IMR-90 (cell line): Measurements from ENCODE around the gene PPP6R3. TPM values are rescaled to one million over a fixed set of nuclear protein-coding genes. Genes with fewer than 3 reads are reported as not detected.

Experiments
- ATAC-seq: fragments of 200-7000 bp; cut with Tn5 transposase; 2 replicates; pipeline ENCODE4 v1.9.1; 2020; ENCODE audit warnings: low read depth, mild to moderate bottlenecking, moderate library complexity
- BruUV-seq: library from RNA; stranded (reverse); fragments of 400-500 nt; replicated peaks from 2 replicates; lab custom pipeline; 2021; lab: Mats Ljungman, UMichigan
- CTCF ChIA-PET: fragments of 300-600 bp; formaldehyde crosslinking; extraction: SDS; loops from one replicate; lab custom pipeline; 2021; ENCODE audit warnings: antibody characterized with exemption; lab: Yijun Ruan, JAX
- POLR2A ChIA-PET: fragments of 300-600 bp; sonication (Branson Sonifier 250); formaldehyde crosslinking; loops from one replicate; lab custom pipeline; 2022; ENCODE audit warnings: antibody characterized with exemption; ENCODE audit not compliant: unreplicated experiment; lab: Charles Lee
- DNase-seq: peaks from one replicate; pipeline ENCODE4 v3.0.0; 2013
- H2AFZ ChIP-seq: replicated peaks from 2 replicates; pipeline ENCODE3; 2013; ENCODE audit warnings: low read length, mild to moderate bottlenecking; ENCODE audit not compliant: poor library complexity
- H2AK5ac ChIP-seq: 2 replicates; pipeline ENCODE4 v1.6.1; 2013; ENCODE audit warnings: low read depth, low read length, inconsistent platforms
- H2AK9ac ChIP-seq: replicated peaks from 2 replicates; pipeline ENCODE3; 2013; ENCODE audit warnings: mild to moderate bottlenecking, low read depth, low read length, moderate library complexity; ENCODE audit not compliant: poor library complexity
- H2BK120ac ChIP-seq: 2 replicates; pipeline ENCODE4 v1.6.1; 2013; ENCODE audit warnings: low read depth, low read length, inconsistent platforms
- H2BK15ac ChIP-seq: 3 replicates; pipeline ENCODE4 v1.6.1; 2013; ENCODE audit warnings: low read depth, low read length, inconsistent platforms
- H2BK20ac ChIP-seq: 2 replicates; pipeline ENCODE4 v1.6.1; 2013; ENCODE audit warnings: low read depth, mild to moderate bottlenecking, inconsistent platforms, low read length, moderate library complexity
- H2BK5ac ChIP-seq: 2 replicates; pipeline ENCODE4 v1.6.1; 2013; ENCODE audit warnings: mild to moderate bottlenecking, low read depth, low read length, inconsistent platforms; ENCODE audit not compliant: poor library complexity, severe bottlenecking
- H3K14ac ChIP-seq: replicated peaks from 2 replicates; pipeline ENCODE4 v1.6.1; 2013; ENCODE audit warnings: low read depth, low read length, inconsistent platforms
- H3K18ac ChIP-seq: 2 replicates; pipeline ENCODE4 v1.6.1; 2013; ENCODE audit warnings: low read depth, low read length, control low read depth
- H3K23ac ChIP-seq: 2 replicates; pipeline ENCODE4 v1.6.1; 2013; ENCODE audit warnings: low read depth, low read length, inconsistent platforms
- H3K27ac ChIP-seq: 2 replicates; pipeline ENCODE4 v1.5.1; 2013; ENCODE audit warnings: mild to moderate bottlenecking, control low read depth, low read length; ENCODE audit not compliant: insufficient read depth
- H3K27me3 ChIP-seq: 2 replicates; pipeline ENCODE4 v1.6.1; 2013; ENCODE audit warnings: low read length; ENCODE audit not compliant: control insufficient read depth, insufficient read depth
- H3K36me3 ChIP-seq: 2 replicates; pipeline ENCODE4 v1.6.1; 2013; ENCODE audit warnings: low read length, mixed read lengths; ENCODE audit not compliant: control insufficient read depth, insufficient read depth
- H3K4ac ChIP-seq: 2 replicates; pipeline ENCODE4 v1.6.1; 2013; ENCODE audit warnings: low read depth, low read length, inconsistent platforms
- H3K4me1 ChIP-seq: 2 replicates; pipeline ENCODE4 v1.6.1; 2013; ENCODE audit warnings: low read length, mixed read lengths; ENCODE audit not compliant: control insufficient read depth, insufficient read depth
- H3K4me2 ChIP-seq: 2 replicates; pipeline ENCODE4 v1.6.1; 2013; ENCODE audit warnings: low read depth, mild to moderate bottlenecking, control low read depth, low read length, moderate library complexity
- H3K4me3 ChIP-seq: 2 replicates; pipeline ENCODE4 v1.5.1; 2013; ENCODE audit warnings: low read depth, mild to moderate bottlenecking, control low read depth, low read length, moderate library complexity; ENCODE audit not compliant: insufficient read depth
- H3K56ac ChIP-seq: 2 replicates; pipeline ENCODE4 v1.6.1; 2013; ENCODE audit warnings: low read length, inconsistent platforms; ENCODE audit not compliant: insufficient read depth; ENCODE audit errors: extremely low read depth
- H3K79me1 ChIP-seq, 2 experiments: 2 replicates each; pipeline ENCODE4 v1.6.1; 2013; ENCODE audit warnings: low read length in 2 of 2, inconsistent platforms in 1 of 2, low read depth in 1 of 2
- H3K9ac ChIP-seq: 2 replicates; pipeline ENCODE4 v1.6.1; 2013; ENCODE audit warnings: low read depth, low read length, control low read depth
- H3K9me1 ChIP-seq: 2 replicates; pipeline ENCODE4 v1.6.1; 2013; ENCODE audit warnings: low read length, inconsistent platforms; ENCODE audit not compliant: insufficient read depth
- H3K9me3 ChIP-seq: 2 replicates; pipeline ENCODE4 v1.6.1; 2013; ENCODE audit warnings: low read length; ENCODE audit not compliant: control insufficient read depth, insufficient read depth
- H4K20me1 ChIP-seq: 2 replicates; pipeline ENCODE4 v1.6.1; 2013; ENCODE audit warnings: low read length, inconsistent platforms; ENCODE audit not compliant: insufficient read depth
- H4K5ac ChIP-seq: 2 replicates; pipeline ENCODE4 v1.6.1; 2013; ENCODE audit warnings: mild to moderate bottlenecking, low read depth, low read length, control low read depth
- H4K8ac ChIP-seq, 2 experiments: 2 replicates each; pipeline ENCODE4 v1.6.1; 2013; ENCODE audit warnings: low read depth in 2 of 2, low read length in 2 of 2, control low read depth in 1 of 2, inconsistent platforms in 1 of 2
- H4K91ac ChIP-seq: 2 replicates; pipeline ENCODE4 v1.6.1; 2013; ENCODE audit warnings: low read depth, low read length, inconsistent platforms; ENCODE audit not compliant: insufficient read depth
- BHLHE40 ChIP-seq: fragments of 150-350 bp; IDR thresholded peaks from 2 replicates; pipeline ENCODE4 v1.6.1; 2016; ENCODE audit warnings: mild to moderate bottlenecking, low read depth, low read length
- CEBPB ChIP-seq: IDR thresholded peaks from 2 replicates; pipeline ENCODE4 v1.6.1; 2012; ENCODE audit warnings: low read depth, low read length, improper control_type of control experiment
- CHD1 ChIP-seq: IDR thresholded peaks from 2 replicates; pipeline ENCODE4 v1.6.1; 2012; ENCODE audit warnings: low read depth, low read length, improper control_type of control experiment
- CTCF ChIP-seq: conservative IDR thresholded peaks from 2 replicates; pipeline ENCODE4 v1.5.1; 2012; ENCODE audit warnings: mild to moderate bottlenecking, low read depth, low read length, improper control_type of control experiment
- ELK1 ChIP-seq: fragments of 150-350 bp; IDR thresholded peaks from 2 replicates; pipeline ENCODE4 v1.6.1; 2016; ENCODE audit warnings: low read depth, mild to moderate bottlenecking, low read length, moderate library complexity, borderline replicate concordance
- FOS ChIP-seq: fragments of 150-350 bp; IDR thresholded peaks from 2 replicates; pipeline ENCODE4 v1.6.1; 2016; ENCODE audit warnings: low read depth, low read length
- MAFK ChIP-seq: IDR thresholded peaks from 2 replicates; pipeline ENCODE4 v1.6.1; 2012; ENCODE audit warnings: low read depth, low read length, improper control_type of control experiment
- MAZ ChIP-seq: IDR thresholded peaks from 2 replicates; pipeline ENCODE4 v1.6.1; 2012; ENCODE audit warnings: low read depth, mild to moderate bottlenecking, low read length, improper control_type of control experiment, moderate library complexity, borderline replicate concordance
- MXI1 ChIP-seq: IDR thresholded peaks from 2 replicates; pipeline ENCODE4 v1.6.1; 2012; ENCODE audit warnings: low read depth, mild to moderate bottlenecking, low read length, moderate library complexity, borderline replicate concordance
- NFE2L2 ChIP-seq: fragments of 150-350 bp; IDR thresholded peaks from 2 replicates; pipeline ENCODE4 v1.6.1; 2016; ENCODE audit warnings: low read depth, mild to moderate bottlenecking, low read length
- POLR2A ChIP-seq: IDR thresholded peaks from 2 replicates; pipeline ENCODE4 v1.6.1; 2012; ENCODE audit warnings: mild to moderate bottlenecking, low read depth, low read length
- RAD21 ChIP-seq: IDR thresholded peaks from 2 replicates; pipeline ENCODE4 v1.6.1; 2012; ENCODE audit warnings: low read length, improper control_type of control experiment
- RCOR1 ChIP-seq: IDR thresholded peaks from 2 replicates; pipeline ENCODE4 v1.6.1; 2012; ENCODE audit warnings: mild to moderate bottlenecking, low read length, improper control_type of control experiment; ENCODE audit not compliant: insufficient replicate concordance
- RFX5 ChIP-seq: IDR thresholded peaks from 2 replicates; pipeline ENCODE4 v1.8.0; 2012; ENCODE audit warnings: low read depth, mild to moderate bottlenecking, low read length, moderate library complexity
- SMC3 ChIP-seq: fragments of 150-350 bp; IDR thresholded peaks from 2 replicates; pipeline ENCODE4 v1.6.1; 2016; ENCODE audit warnings: low read depth, mild to moderate bottlenecking, antibody characterized with exemption, low read length, moderate library complexity
- USF2 ChIP-seq: fragments of 150-350 bp; IDR thresholded peaks from 2 replicates; pipeline ENCODE4 v1.6.1; 2017; ENCODE audit warnings: mild to moderate bottlenecking, antibody characterized with exemption, low read length, low read depth
- WGBS, 2 experiments: methylation state at CpG; one replicate each; pipeline versions ENCODE4 v1.1.5 to v1.1.7; 2013; ENCODE audit warnings: missing lambda C conversion rate in 2 of 2; ENCODE audit not compliant: insufficient read length in 1 of 2; ENCODE audit errors: extremely low coverage in 2 of 2; 5-methylcytosine and 5-hydroxymethylcytosine counted together
- dilution Hi-C: fragments of 300-500 bp; cut with HindIII; formaldehyde crosslinking; loops from one replicate; pipeline ENCODE4 v1.14.3; 2018; ENCODE audit warnings: low sequenced_read_pairs; ENCODE audit not compliant: unreplicated experiment
- in situ Hi-C: fragments of 300-500 bp; cut with MboI; formaldehyde crosslinking; loops from 3 replicates; pipeline ENCODE4 v1.14.3; 2019; ENCODE audit warnings: low sequenced_read_pairs, inconsistent platforms, mixed read lengths
- intact Hi-C: fragments of 100-400 bp; cut with micrococcal nuclease; formaldehyde crosslinking; loops from 2 replicates; pipeline ENCODE4 v1.10.0; 2022
- polyA plus RNA-seq, 3 experiments: library from polyadenylated mRNA; depleted of rRNA; stranded (reverse); fragments of >200 nt; gene quantifications; 2 replicates each; pipeline ENCODE4 v1.2.3, GENCODE V29; 2012; ENCODE audit warnings: low replicate concordance in 1 of 3
- total RNA-seq: library from RNA; depleted of rRNA; stranded (reverse); fragments of >200 nt; gene quantifications from 2 replicates; pipeline ENCODE4 v1.2.3, GENCODE V29; 2012

Gene PPP6R3
- total and polyA plus RNA-seq, 2 of the 4 experiments (the other 2 are of a cell fraction), result 29.0 to 123 TPM

- H3K27ac ChIP-seq, result no peak overlapping the region
- no peak overlapping the region for H4K8ac ChIP-seq
- no peak overlapping the region for H3K56ac ChIP-seq
- no peaks in the 10 kb centered on the region for H3K4me1 ChIP-seq
- no peak overlapping the region for H3K4me2 ChIP-seq
- no peak overlapping the region for H2BK120ac ChIP-seq
- dilution Hi-C loops (no loop called here), intact Hi-C loops (no loop called here), in situ Hi-C loops (no loop called here)
- H3K18ac ChIP-seq, result no peak overlapping the region
- H3K27me3 ChIP-seq, result no peaks in the 10 kb centered on the region
- no peak overlapping the region for H3K23ac ChIP-seq
- H3K9ac ChIP-seq, result no peak overlapping the region
- H2BK15ac ChIP-seq, result no peak overlapping the region
- no TSS peak for BruUV-seq
- CTCF ChIA-PET, result no interaction called here
- ATAC-seq (no peak), DNase-seq (no peak)
- no peak overlapping the region for H4K5ac ChIP-seq
- H4K20me1 ChIP-seq, result peaks cover 69% of the 10 kb centered on the region
- WGBS, 2 experiments, result 100% methylated on average over 1 of the region's 5 CpGs; no CpG with 5 or more reads in 1 of the 2 experiments
- no peak overlapping the region for H2AK9ac ChIP-seq
- no peak overlapping the region for H2BK5ac ChIP-seq
- H3K9me3 ChIP-seq, result no peaks in the 10 kb centered on the region
- H4K91ac ChIP-seq, result no peak overlapping the region
- H2AK5ac ChIP-seq, result no peak overlapping the region
- POLR2A ChIA-PET, result no interaction called here
- H2AFZ ChIP-seq, result no peak overlapping the region
- TF ChIP-seq CTCF (no peak), BHLHE40 (no peak), SMC3 (no peak), MAFK (no peak), RFX5 (no peak), ELK1 (no peak), FOS (no peak), NFE2L2 (no peak), RCOR1 (no peak), CHD1 (no peak), MXI1 (no peak), MAZ (no peak), POLR2A (no peak), RAD21 (no peak), USF2 (no peak), CEBPB (no peak)
- H3K4ac ChIP-seq, result no peak overlapping the region
- H3K36me3 ChIP-seq, result peaks cover 8% of the 10 kb centered on the region
- H2BK20ac ChIP-seq, result no peak overlapping the region
- H3K9me1 ChIP-seq, result peaks cover 17% of the 10 kb centered on the region
- H3K14ac ChIP-seq, result no peak overlapping the region
- no peak overlapping the region for H3K4me3 ChIP-seq
- H3K79me1 ChIP-seq, result peaks cover 59 to 83% of the 10 kb centered on the region in 2 experiments
These were observed 72.3 kb downstream of the PPP6R3 start for GRCh38 chr11:68532727-68533369.
